RPMI8226 (cell line): ENCODE data around the gene PDE11A.

Experiments
- DNase-seq: peaks from one replicate; pipeline ENCODE4 v3.0.0-alpha.2; 2015

PDE11A gene

GRCh38 chr2:177721818-177722567 is 350.6 kb downstream of the PDE11A start:
- no peak for DNase-seq

GRCh38 chr2:177721087-177721486 is 351.5 kb downstream of the PDE11A start:
- DNase-seq, result no peak

DNA sequence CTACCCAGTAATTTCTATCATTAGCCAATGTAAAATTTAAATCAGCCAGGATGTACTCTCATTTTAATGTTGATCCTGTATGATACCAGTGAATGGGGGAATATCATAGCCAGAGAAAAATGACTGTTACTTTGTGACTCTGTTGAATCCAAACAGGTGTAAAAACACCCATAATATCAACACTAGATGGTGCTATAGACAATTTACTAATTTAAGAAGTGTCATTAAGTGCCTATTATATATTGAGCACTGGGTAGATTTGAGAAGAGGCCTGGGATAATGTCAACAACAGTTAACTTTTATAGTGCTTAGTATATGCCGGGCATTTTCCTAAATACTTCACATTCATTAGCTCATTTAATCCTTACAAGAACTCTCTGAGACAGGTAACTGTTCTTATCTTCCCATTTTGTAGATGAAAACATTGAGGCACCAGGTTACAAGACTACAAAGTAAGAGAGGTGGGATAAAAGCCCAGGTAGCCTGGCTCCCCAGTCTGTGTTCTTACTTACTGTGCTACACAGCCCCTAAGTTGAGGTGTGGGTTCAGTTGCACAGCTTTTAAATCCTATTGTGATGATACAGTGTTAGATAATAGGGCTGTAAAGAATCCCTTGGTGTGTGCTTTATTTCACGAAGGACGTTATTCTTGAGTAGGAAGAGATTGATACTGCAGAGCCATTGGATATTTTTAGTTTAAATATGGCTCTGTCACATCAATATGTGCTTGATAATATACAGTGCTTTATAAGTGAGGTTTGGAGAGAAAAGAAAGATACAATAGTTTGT is 354.6 kb downstream of the PDE11A start:
- no peak for DNase-seq

- no peak for DNase-seq
Measured at GRCh38 chr2:177716484-177716883, 356.1 kb downstream of the PDE11A start.

- DNase-seq, result no peak
Measured at GRCh38 chr2:177715771-177716170, 356.8 kb downstream of the PDE11A start.

DNA sequence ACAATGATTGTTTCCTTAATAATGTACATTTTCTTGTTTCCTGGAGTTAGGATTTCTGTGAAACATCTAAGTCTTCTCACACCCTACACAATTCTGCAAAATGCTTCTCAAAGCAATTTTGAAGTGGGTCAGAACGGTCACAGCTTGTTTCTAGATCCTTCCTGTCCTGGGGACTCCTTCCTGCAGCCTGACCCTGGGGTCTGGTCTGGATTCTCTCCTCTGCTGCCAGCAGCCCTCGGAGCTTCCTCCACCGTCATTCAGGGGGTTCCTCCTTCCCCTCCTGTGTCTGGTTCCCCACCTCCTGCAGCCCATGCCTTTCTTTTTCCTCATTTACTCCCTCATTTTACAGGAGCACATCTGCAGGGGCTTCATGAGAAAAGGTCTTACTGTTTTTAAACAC is 357.9 kb downstream of the PDE11A start:
- no peak for DNase-seq

GRCh38 chr2:177712462-177712861 is 360.1 kb downstream of the PDE11A start:
- DNase-seq, result no peak

DNA sequence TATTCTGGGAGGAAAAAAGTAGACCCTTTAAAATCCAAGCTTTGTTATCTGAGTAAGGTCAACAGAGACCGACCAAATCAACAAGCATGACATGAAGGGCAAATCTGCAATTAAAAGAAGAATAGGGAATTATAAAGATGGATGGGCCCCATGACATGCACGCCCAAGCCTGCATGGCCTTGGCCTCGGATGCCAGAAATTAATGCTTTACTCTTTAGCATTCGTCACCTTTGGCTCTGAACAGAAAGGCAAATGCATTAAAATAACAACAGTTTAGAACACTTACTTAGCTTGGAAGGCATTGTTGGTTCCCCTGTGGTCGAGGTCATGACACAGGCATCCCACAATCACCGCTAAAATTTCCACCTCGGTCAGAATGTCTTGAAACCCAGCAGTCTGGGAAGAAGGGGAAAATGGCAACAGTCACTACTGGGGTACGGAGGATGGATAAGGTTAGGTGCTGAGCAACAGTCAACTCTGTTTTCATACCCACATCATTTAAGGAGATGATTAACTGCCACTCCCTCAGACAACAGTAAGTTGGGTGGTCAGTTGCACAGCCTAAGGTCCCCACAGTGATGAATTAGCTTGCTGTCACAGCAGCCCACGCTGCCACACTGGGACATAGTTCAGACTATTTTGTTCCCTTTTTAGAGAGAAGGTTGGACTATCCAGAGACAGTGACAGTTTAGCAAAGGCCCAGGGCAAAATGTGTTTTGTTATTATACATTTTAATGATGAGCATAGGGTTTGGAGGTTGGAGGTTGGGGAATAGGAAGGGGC is 360.9 kb downstream of the PDE11A start:
- DNase-seq, result no peak

DNA sequence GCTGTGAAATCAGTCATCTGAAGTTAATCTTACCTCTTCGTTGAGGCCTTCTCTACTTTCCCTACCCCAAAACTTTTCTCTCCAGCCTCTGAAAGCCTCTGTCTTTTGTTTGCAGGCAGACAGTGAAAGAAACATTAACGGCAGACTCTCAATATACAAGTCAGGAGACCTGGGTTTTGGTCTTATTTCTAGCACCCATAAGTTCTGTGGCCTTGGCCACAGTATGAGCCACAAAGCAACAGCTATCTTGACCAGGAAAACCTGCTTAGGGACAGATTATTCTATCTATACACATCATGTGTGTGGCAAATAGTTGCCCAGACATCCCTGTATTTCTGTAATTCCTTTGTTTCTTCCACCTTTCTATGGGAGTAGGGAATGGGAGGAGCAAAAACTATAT is 361.7 kb downstream of the PDE11A start:
- DNase-seq, result no peak

DNA sequence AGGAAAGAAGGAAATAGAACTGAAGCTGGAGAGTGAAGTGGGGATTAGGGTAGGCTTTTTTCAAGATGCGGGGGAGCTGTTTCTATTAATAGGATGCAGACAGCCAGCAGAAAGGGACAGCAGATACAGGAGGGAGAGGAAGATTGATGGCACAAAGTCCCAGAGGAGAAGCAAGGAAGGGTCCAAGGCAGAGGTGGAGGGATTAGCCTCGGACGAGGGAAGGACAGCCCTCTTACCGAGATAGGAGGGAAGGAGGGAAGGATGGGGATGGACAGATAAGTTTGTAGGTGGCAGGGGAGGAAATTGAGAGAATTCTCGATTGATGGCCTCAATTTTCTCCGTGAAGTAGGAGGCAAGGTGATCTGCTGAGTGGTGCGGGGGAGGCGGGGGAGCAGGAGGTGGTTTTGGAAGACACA is 362.6 kb downstream of the PDE11A start:
- DNase-seq, result no peak

DNA sequence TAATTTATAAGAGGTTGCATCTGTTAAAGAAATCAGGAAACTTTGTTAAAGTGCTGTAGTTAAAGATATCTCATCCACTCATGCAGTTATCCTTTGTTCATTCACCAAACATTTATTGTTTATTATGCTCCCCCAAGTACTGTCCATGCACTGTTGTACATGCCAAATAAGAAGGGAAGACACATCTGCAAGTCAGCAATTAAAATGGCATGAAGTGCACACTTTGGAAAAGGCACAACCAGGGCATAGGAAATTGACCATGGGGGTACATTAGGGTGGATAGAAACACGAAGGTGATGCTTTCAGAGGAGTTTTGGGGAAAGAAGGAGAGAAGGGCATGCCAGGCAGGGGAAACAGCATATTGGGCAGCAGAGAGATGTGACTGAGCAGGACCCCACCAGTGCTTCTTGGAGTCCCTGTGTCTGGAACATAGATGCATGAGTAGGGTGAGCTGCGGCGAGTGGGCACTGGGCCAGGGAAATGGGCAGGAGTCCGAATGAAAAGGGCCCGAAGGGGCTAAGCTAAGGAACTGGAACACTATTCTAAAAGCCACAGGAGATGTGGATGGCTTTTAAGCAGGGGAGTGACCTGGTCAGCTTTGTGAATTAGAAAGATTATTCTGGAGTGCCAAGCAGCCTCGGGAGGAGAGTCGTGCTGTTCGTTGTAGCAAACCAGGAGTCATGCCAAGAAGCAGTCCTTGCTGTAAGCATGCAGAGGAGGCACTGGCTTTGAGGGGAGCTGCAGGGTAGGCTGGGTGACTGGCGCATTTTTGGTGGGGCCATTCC is 363.7 kb downstream of the PDE11A start:
- DNase-seq, result no peak

DNA sequence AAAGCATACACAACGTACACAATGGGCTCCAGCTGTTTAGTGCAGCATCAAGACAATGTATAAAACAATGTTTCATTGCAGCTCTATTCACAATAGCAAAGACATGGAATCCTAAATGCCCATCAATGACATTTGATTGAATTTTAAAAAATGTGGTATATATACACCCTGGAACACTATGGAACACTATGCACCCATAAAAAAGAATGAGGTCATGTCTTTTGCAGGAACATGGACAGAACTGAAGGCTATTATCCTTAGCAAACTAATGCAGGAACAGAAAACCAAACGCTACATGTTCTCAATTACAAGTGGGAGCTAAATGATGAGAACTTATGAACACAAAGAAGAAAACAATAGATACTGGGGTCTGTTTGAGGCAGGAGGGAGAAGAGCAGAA is 364.5 kb downstream of the PDE11A start:
- no peak for DNase-seq

DNA sequence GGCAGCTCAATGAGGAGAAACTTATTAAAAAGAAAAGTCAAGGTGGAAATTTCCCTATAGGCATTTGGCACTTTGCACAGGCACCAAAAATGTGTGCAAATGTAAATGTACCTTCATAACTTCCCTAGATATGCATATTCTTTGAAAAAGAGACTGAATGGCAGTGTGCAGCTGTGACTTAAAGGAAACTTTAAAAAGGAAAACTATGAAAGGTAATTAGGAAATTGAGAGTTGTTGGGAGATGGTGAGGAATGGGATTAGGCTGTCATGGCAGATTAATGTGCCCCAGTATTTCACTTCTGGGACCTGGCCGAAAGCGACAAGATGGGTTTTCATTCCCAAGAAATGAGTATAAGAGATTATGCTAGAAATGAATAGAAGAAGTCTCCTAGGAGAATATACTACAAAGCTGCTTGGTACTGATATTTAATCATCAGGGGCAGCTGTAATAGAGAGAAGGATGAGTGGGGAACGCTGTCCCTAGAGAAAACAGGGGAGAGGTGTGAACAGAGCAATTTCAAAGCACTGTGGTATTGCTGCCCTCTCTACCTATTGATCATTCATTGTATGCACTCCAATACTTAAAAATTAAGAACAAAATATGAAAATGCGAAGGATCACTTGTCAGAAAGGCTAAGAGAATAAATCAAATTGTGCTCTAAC is 366.9 kb downstream of the PDE11A start:
- no peak for DNase-seq

DNA sequence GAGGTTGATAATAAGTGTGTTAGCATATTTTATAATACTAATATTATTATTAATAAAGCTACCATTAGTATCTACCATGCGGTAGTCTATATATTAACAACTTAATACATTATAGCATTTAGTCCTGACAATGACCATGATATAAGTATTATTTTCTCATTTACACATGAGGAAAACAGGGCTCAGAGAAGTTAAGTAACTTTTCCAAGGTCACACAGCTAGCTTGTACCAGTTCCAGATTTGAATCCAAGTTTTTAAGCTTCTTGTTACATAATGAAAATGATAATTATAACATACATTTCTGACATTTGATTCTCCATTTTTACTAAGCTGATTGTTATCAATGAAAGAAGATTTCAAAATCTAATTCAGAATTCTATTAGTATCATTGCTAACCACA is 369.4 kb downstream of the PDE11A start:
- DNase-seq, result no peak

GRCh38 chr2:177698281-177698680 is 374.3 kb downstream of the PDE11A start:
- no peak for DNase-seq

GRCh38 chr2:177694348-177694747 is 378.2 kb downstream of the PDE11A start:
- no peak for DNase-seq

- no peak for DNase-seq
Measured at GRCh38 chr2:177693658-177694339, 378.8 kb downstream of the PDE11A start.

DNA sequence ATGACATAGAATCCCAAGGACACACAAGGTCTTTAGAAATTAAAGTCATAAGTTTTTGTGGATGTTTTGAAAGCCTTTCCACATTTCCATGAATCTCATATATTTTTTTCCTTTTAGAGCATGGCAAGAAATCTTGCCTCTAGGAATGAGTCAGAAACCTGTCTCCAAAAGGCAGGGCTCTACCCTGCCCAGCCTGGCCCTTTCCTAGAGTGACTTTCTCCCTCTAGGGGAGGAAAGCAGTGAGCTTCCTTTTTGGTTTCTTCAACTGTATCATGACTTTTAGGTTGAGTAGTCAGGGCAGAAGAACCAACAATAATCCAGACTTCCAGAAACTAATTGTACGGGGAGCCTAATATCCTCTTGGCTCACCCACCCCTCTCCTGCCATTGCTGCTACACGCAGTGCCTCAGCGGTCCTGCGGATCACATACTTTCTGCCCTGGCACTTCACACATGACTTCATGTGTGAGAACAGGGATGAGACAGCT is 379.8 kb downstream of the PDE11A start:
- no peak for DNase-seq

DNA sequence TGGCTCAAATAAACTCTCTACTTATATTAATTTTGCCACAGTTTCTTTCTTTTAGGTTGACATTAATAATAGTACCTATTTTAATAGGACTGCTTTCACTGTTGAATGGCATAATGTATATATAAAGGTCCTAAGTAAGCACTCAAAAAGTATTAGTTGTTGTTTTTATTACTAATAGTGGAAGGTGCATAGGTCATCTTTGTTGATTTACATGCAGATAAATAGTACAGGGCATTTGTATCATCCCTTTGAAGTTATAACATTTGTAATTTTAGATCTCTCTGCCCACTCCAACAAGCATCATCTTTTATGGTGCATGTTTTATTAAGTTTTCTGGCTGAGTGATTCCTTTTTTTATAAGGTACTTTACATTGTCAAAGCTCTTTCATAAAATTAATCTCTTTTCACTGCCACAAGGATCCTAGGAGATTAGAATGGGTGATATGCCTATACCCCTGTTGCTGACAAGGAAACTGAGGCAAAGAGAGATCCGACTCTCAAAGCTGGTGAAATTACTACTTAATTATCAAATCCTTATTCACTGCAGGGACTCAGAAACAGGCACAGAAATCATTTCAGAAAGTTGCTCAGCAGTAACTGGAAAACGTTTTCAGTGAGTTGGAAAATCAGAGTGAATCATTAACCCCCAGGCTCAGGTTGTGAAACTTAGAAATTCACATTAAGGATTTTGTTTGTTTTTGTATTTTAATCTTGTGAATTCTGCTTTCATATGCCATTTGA is 380.4 kb downstream of the PDE11A start:
- no peak for DNase-seq

DNA sequence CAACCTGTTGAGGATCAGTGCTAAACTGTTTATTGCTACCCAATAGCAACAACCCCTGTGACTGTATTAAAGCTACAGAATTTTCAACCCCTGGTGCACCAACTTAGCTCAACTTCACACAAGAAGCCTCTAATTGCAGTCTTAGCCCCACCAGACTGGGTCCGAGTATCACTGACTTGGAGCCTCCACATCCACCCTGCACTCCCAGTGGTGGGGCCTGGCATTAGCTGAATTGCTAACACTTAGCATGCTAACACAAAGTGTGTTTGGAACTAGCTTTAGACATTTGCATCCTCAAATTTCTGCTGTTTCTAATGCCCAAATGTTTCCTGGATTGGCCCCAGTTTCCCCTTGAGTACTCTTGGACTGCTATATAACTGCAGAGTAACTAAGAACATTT is 381.4 kb downstream of the PDE11A start:
- DNase-seq, result no peak

- no peak for DNase-seq
Measured at GRCh38 chr2:177689623-177690022, 383.0 kb downstream of the PDE11A start.
